ENCODE results near the gene RNASE7.
A peak's percentile ranks its signal among the peaks of the same experiment; 100 is the strongest.
"Not testable (repeated sequence)": the region's sequence is repeated elsewhere in the genome, so short reads cannot be mapped to it uniquely, and the experiment has no call there.

Gene RNASE7

DNA sequence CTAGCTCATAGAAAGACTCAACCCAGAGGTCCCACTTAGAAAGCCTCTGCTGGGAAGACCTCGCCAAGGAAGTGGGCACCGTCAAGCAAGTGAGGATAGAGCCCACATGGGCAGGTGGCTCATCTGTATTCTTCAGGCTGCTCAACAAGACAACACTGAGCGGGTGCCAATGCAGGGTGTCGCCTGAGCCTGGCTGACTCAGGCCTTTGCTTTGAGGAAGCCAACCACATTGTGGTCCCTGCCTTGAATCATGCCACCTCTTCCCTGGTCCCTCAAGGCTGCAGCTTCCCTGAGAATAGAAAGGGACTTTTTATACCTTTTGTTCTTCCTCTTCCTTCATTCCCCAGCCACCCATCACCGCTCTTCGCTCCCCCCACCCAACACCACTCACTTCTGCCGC lies 5.4 kb upstream of the RNASE7 start:
- TF ChIP-seq, protein P1, sequence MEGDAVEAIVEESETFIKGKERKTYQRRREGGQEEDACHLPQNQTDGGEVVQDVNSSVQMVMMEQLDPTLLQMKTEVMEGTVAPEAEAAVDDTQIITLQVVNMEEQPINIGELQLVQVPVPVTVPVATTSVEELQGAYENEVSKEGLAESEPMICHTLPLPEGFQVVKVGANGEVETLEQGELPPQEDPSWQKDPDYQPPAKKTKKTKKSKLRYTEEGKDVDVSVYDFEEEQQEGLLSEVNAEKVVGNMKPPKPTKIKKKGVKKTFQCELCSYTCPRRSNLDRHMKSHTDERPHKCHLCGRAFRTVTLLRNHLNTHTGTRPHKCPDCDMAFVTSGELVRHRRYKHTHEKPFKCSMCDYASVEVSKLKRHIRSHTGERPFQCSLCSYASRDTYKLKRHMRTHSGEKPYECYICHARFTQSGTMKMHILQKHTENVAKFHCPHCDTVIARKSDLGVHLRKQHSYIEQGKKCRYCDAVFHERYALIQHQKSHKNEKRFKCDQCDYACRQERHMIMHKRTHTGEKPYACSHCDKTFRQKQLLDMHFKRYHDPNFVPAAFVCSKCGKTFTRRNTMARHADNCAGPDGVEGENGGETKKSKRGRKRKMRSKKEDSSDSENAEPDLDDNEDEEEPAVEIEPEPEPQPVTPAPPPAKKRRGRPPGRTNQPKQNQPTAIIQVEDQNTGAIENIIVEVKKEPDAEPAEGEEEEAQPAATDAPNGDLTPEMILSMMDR (IDR thresholded peaks at IDR 0.05; ENCODE audit: insufficient read depth, low read length, poor library complexity, severe bottlenecking) = no peak
- H3K36me3 ChIP-seq (ENCODE audit: control insufficient read depth, insufficient read depth, low read length) = no peaks in the 10 kb centered on the region
- peaks cover 1% of the 10 kb centered on the region; the same call in 1 of the 2 replicates for H3K27me3 ChIP-seq (replicated peaks; ENCODE audit: control insufficient read depth, insufficient read depth, low read length)
- no peak for DNase-seq (ENCODE audit: extremely low read depth, insufficient read length)
- no peak overlapping the region for H3K4me3 ChIP-seq (replicated peaks; ENCODE audit: low read depth, low read length)

DNA sequence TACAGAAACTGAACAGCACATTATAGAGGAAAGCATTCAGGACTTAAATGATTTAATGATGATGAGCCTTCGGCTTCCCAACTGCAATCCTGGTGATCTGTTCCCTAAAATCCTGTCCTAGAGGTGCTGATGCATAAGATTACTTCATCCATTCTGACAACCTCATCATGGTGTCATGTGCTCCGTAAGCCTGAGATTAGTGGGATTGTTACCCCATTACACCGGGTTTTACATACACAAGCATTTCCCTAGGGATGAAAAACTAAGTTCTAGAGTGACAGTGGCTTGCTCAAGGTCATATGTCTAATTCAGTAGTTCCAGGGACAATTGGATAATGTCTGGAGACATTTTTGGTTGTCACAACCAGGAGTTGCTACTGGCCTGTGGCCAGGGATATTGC lies 5.0 kb upstream of the RNASE7 start:
- no peaks in the 10 kb centered on the region for H3K36me3 ChIP-seq (ENCODE audit: control insufficient read depth, insufficient read depth, low read length)
- DNase-seq (ENCODE audit: extremely low read depth, insufficient read length) = no peak
- no peak overlapping the region for H3K4me3 ChIP-seq (replicated peaks; ENCODE audit: low read depth, low read length)
- H3K27me3 ChIP-seq (replicated peaks; ENCODE audit: control insufficient read depth, insufficient read depth, low read length) = 0 out of 2 replicates have a peak, but pooled peaks cover 1% of the 10 kb centered on the region
- TF ChIP-seq, protein P1 (IDR thresholded peaks at IDR 0.05; ENCODE audit: insufficient read depth, low read length, poor library complexity, severe bottlenecking) = no peak

DNA sequence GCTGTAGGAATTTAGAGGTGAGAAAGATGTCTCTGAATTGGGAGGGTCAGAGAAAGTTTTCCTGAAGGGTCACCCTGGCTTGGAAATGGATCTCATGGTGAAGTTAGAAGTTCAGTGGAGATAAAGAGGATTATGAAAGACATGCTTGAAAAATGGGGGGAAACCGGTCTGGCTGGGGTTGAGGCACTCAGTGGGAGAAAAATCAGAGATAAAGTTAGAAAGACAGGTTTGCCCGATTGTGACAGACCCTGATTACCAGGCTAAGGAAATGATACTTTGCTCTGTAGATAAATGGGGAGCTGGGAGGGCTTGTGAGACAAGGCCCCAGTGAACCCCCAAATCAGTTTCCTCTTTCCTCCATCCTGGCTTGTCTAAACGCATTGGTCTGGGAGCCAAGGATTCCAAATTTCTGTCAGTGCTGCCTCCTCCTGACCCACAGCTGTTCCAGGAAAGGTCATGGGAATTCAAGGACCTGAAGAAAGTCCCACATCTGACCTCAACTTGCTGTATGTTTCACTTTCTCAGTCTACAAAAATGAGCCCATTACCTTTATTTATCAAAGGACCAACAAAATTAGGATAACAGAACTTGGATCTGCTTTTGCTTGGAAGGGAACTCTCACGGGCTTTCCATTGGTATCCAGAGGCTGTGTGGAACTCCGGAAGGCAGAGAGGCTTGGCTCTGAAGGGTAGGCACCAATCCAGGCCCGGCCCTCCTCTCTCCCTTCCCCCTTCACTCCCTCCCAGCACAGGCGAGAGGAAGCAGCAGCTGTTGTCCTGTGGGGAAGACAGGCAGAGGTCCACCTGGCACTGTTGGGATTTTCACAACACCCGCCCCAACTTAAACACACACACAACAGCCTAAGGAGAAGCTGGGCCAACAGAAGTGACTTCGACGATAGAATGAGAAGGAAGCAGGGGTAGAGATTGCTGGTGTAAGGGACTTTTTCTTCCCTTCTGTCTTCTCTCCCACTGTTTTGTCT lies 3.4 kb upstream of the RNASE7 start:
- Histone ChIP-seq H3K4me3 (replicated peaks; ENCODE audit: low read depth, low read length) (no peak overlapping the region), H3K27me3 (replicated peaks; ENCODE audit: control insufficient read depth, insufficient read depth, low read length) (no peaks in the 10 kb centered on the region), H3K36me3 (ENCODE audit: control insufficient read depth, insufficient read depth, low read length) (no peaks in the 10 kb centered on the region)
- TF ChIP-seq, protein P1 (IDR thresholded peaks at IDR 0.05; ENCODE audit: insufficient read depth, low read length, poor library complexity, severe bottlenecking) = no peak
- DNase-seq (ENCODE audit: extremely low read depth, insufficient read length) = no peak

DNA sequence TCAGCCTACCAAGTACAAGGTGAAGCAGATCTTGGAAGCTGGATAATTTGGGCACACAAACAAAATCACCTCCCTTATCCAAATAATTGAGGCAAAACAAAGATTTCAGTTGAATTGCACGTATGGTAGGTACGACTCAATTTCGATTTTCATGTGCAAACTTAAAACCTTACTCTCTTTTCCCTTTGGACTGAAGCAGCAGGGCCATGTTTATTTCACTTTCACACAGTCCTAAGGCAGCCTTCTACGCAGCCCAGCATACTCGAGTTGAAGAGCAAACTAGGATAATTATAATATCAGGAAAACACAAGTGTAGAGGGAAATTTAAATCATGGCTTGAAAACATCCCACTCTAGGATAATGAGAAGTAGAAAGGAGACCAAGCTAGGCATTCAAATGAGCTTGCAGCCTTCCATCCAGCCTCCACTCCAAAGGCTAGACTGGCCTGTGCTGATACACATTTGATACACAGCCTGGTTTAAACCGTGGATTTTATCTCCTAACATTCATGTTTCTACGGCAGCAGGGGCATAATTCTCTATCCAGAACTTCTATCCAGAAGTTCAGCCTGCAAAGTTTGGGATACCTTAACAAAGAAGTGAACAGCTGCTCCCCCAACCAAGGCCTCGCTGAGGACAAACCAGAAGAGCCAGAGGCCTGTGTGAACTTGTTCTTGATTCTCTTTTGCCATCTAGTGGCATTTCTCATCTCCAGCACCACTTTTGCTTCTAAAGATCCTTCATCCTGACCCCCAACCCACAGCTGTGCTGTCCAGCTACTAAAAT lies 2.4 kb upstream of the RNASE7 start:
- DNase-seq (ENCODE audit: extremely low read depth, insufficient read length) = no peak
- Histone ChIP-seq H3K36me3 (ENCODE audit: control insufficient read depth, insufficient read depth, low read length) (no peaks in the 10 kb centered on the region), H3K4me3 (replicated peaks; ENCODE audit: low read depth, low read length) (no peak overlapping the region), H3K27me3 (replicated peaks; ENCODE audit: control insufficient read depth, insufficient read depth, low read length) (no peaks in the 10 kb centered on the region; the same call in 1 of the 2 replicates)
- TF ChIP-seq, protein P1 (IDR thresholded peaks at IDR 0.05; ENCODE audit: insufficient read depth, low read length, poor library complexity, severe bottlenecking) = peak; percentile 59

DNA sequence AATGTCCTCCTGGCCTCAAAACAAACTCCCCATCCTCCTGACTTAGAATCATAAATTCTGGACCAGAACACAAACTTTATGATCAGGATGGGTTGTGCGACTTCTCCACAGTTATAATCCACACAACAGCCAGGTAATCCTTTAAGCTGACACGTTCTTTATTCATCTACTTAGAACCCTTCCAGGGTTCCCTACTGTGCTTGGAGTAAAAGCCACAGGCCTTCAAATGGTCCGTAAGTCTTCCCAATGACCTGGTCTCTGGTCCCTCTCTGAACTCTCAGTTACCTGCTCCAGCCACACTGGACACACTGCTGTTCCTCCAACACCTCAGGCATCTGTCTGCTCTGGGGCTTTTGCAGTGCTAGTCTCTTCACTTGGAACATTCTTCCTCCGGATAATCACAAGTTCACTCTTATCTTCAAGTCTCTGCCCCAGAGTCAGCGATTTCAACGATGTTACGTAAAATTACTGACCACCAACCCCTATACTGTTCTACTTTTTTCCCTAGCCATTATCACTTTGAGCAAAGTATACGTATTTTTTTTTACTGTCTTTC lies 1.7 kb upstream of the RNASE7 start:
- Histone ChIP-seq H3K27me3 (replicated peaks; ENCODE audit: control insufficient read depth, insufficient read depth, low read length) (no peaks in the 10 kb centered on the region; the same call in 1 of the 2 replicates), H3K4me3 (replicated peaks; ENCODE audit: low read depth, low read length) (no peak overlapping the region), H3K36me3 (ENCODE audit: control insufficient read depth, insufficient read depth, low read length) (no peaks in the 10 kb centered on the region)
- DNase-seq (ENCODE audit: extremely low read depth, insufficient read length) = no peak
- TF ChIP-seq, protein P1 (IDR thresholded peaks at IDR 0.05; ENCODE audit: insufficient read depth, low read length, poor library complexity, severe bottlenecking) = no peak

DNA sequence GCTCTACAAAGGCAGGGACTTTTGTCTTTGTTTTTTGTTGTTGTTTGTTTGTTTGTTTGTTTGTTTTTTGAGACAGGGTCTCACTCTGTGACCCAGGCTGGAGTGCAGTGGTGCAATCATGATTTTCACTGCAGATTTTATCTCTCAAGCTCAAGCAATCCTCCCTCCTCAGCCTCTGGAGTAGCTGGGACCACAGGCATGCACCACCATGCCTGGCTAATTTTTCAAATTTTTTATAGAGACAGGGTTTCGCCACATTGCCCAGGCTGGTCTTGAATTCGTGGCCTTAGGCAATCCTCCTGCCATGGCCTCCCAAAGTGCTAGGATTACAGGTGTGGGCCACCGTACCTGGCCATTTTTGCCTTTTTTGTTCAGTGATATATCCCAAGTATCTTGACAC lies 1.2 kb upstream of the RNASE7 start:
- DNase-seq (ENCODE audit: extremely low read depth, insufficient read length); H3K36me3 ChIP-seq (ENCODE audit: control insufficient read depth, insufficient read depth, low read length); H3K4me3 ChIP-seq (replicated peaks; ENCODE audit: low read depth, low read length); H3K27me3 ChIP-seq (replicated peaks; ENCODE audit: control insufficient read depth, insufficient read depth, low read length): not testable (repeated sequence)

Data from GM06990 (cell line).